Activated T-helper 1 cell treated with anti-CD3 and anti-CD28 coated beads, Interleukin-2, amount 50 U/mL, for 16 hours (primary cell): ENCODE data around the gene RFX8.
"Not testable (repeated sequence)": the region's sequence is repeated elsewhere in the genome, so short reads cannot be mapped to it uniquely, and the experiment has no call there.

Experiments used
- DNase-seq, 2 donors: peaks; one replicate each; pipeline ENCODE4 v3.0.0-alpha.2; 2020; ENCODE audit warnings: low read depth in 1 of 2, low spot score in 1 of 2

RFX8 gene

GRCh38 chr2:101354420-101355311 is 120.2 kb downstream of the RFX8 start:
- no peak for DNase-seq

- DNase-seq = not testable (repeated sequence)
Observed at GRCh38 chr2:101352631-101353030, 122.3 kb downstream of the RFX8 start.

- DNase-seq = no peak
Observed at GRCh38 chr2:101351207-101351606, 123.7 kb downstream of the RFX8 start.

- no peak for DNase-seq
Observed at GRCh38 chr2:101349893-101350662, 124.8 kb downstream of the RFX8 start.

GRCh38 chr2:101348883-101349282 is 126.0 kb downstream of the RFX8 start:
- DNase-seq = no peak
